ENCODE results near the gene OR5P2. TPM values are rescaled to one million over a fixed set of nuclear protein-coding genes. Genes with fewer than 3 reads are reported as not detected.
A peak's percentile ranks its signal among the peaks of the same experiment; 100 is the strongest.
"Not testable (repeated sequence)": the region's sequence is repeated elsewhere in the genome, so short reads cannot be mapped to it uniquely, and the experiment has no call there.

Gene OR5P2
- total RNA-seq, 1 experiment from 2014 or later, result not detected

DNA sequence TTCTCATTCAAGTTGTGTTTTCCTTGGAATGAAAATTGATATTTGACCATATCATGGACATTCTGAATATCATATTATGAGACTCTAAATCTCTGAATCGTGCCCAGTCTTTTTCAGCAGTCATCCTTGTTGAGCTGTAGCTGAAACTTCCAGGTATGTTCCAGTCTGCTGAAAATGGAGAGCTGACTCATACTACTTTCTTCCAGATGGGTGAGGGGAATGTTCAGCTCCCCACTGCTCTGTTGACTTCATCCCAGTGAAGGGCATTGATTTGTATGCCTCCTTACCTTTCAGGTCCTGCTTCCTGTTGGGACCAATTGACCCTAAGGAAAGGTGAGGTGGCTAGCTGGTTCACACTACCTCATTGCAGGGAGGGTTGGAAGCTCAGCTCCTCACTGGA is 3.5 kb downstream of the OR5P2 start:
- Histone ChIP-seq H3K36me3 (ENCODE audit: control insufficient read depth, insufficient read depth, low read length) (no peaks in the 10 kb centered on the region), H3K9me3 (no peaks in the 10 kb centered on the region), H3K4me1 (no peaks in the 10 kb centered on the region), H3K27me3 (replicated peaks; ENCODE audit: control insufficient read depth, insufficient read depth, low read length) (no peaks in the 10 kb centered on the region), H3K4me3 (ENCODE audit: low read depth, low read length) (no peak overlapping the region)
- TF ChIP-seq, protein P1, sequence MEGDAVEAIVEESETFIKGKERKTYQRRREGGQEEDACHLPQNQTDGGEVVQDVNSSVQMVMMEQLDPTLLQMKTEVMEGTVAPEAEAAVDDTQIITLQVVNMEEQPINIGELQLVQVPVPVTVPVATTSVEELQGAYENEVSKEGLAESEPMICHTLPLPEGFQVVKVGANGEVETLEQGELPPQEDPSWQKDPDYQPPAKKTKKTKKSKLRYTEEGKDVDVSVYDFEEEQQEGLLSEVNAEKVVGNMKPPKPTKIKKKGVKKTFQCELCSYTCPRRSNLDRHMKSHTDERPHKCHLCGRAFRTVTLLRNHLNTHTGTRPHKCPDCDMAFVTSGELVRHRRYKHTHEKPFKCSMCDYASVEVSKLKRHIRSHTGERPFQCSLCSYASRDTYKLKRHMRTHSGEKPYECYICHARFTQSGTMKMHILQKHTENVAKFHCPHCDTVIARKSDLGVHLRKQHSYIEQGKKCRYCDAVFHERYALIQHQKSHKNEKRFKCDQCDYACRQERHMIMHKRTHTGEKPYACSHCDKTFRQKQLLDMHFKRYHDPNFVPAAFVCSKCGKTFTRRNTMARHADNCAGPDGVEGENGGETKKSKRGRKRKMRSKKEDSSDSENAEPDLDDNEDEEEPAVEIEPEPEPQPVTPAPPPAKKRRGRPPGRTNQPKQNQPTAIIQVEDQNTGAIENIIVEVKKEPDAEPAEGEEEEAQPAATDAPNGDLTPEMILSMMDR (IDR thresholded peaks at IDR 0.05; ENCODE audit: insufficient read depth in 1 of 2, low read depth in 1 of 2, low read length in 1 of 2, severe bottlenecking in 1 of 2, unreplicated experiment in 1 of 2), result no peak
- ChIA-PET POLR2A (no interaction called here), CTCF (no interaction called here)
- Mint-ChIP-seq H3K36me3 (ENCODE audit: insufficient read depth, unreplicated experiment) (no peaks in the 10 kb centered on the region), H3K27ac (ENCODE audit: unreplicated experiment) (no peak overlapping the region), H3K9me3 (ENCODE audit: unreplicated experiment) (peaks cover 31% of the 10 kb centered on the region), H3K27me3 (ENCODE audit: insufficient read depth, unreplicated experiment) (peaks cover 7% of the 10 kb centered on the region), H3K4me1 (ENCODE audit: low read depth, unreplicated experiment) (no peaks in the 10 kb centered on the region), H3K4me3 (ENCODE audit: unreplicated experiment) (no peak overlapping the region)
- intact Hi-C loops (cut with micrococcal nuclease; ENCODE audit: unreplicated experiment), result no loop called here
- BruUV-seq (replicated peaks), result no TSS peak
- DNase-seq, result no peak

DNA sequence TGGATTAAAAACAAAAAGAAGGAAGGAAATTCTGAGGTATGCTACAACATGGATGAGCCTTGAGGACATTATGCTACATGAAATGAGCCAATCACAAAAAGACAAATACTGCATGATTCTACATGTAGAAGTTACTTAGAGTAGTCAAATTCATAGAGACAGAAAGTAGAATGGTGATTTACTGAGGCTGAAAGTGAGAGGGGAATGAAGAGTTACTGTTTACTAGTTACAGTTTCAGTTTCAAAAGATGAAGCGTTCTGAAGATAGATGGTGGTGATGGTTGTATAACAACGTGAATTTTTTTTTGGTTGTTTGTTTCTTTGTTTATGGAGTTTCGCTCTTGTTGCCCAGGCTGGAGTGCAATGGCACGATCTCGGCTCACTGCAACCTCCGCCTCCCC is 9.5 kb downstream of the OR5P2 start:
- no TSS peak for BruUV-seq (replicated peaks)

DNA sequence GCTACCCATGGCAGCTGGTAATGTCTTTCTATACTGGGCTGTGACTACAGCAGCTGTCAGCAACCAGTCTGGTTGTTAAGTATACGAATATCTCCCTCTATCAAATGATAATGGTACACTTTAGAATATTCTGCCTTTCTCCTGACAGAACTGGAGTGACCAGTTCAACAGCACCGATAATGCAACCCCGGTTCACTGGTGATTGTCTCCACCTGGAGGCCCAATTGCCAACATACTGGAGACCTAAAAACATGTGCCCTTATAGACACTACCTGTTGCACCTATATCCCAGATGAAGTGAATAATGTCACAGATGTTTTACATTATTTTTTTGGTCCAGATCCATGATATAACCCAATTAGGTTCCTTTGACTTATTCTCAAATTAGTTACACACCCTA is 21.1 kb downstream of the OR5P2 start:
- DNase-seq, result peak in 1 of 2 experiments; percentile 39
- Mint-ChIP-seq H3K4me1 (ENCODE audit: low read depth, unreplicated experiment) (no peaks in the 10 kb centered on the region), H3K4me3 (ENCODE audit: unreplicated experiment) (no peak overlapping the region), H3K27me3 (ENCODE audit: insufficient read depth, unreplicated experiment) (peaks cover 2% of the 10 kb centered on the region), H3K9me3 (ENCODE audit: unreplicated experiment) (no peaks in the 10 kb centered on the region), H3K27ac (ENCODE audit: unreplicated experiment) (no peak overlapping the region), H3K36me3 (ENCODE audit: insufficient read depth, unreplicated experiment) (no peaks in the 10 kb centered on the region)
- Histone ChIP-seq H3K4me1 (no peaks in the 10 kb centered on the region), H3K27me3 (replicated peaks; ENCODE audit: control insufficient read depth, insufficient read depth, low read length) (no peaks in the 10 kb centered on the region), H3K4me3 (ENCODE audit: low read depth, low read length) (no peak overlapping the region), H3K9me3 (no peaks in the 10 kb centered on the region; the same call in 1 of the 2 replicates), H3K36me3 (ENCODE audit: control insufficient read depth, insufficient read depth, low read length) (no peaks in the 10 kb centered on the region)
- TF ChIP-seq, protein P1 (IDR thresholded peaks at IDR 0.05; ENCODE audit: insufficient read depth in 1 of 2, low read depth in 1 of 2, low read length in 1 of 2, severe bottlenecking in 1 of 2, unreplicated experiment in 1 of 2), result no peak
- CTCF ChIA-PET, result no interaction called here
- POLR2A ChIA-PET, result no interaction called here
- intact Hi-C loops (cut with micrococcal nuclease; ENCODE audit: unreplicated experiment), result loop anchor here (2.0 kb wide), 1 partner anchor 423 kb away; no protein-coding TSS in a partner anchor
- BruUV-seq (replicated peaks), result no TSS peak

More for the DNA sequence above, 9.5 kb downstream of the OR5P2 start:
- intact Hi-C loops (cut with micrococcal nuclease; ENCODE audit: unreplicated experiment), result no loop called here
- ChIA-PET POLR2A (no interaction called here), CTCF (no interaction called here)
- H3K36me3 Mint-ChIP-seq (ENCODE audit: insufficient read depth, unreplicated experiment), result no peaks in the 10 kb centered on the region
- Histone ChIP-seq H3K4me1 (no peaks in the 10 kb centered on the region), H3K4me3 (ENCODE audit: low read depth, low read length) (no peak overlapping the region), H3K27me3 (replicated peaks; ENCODE audit: control insufficient read depth, insufficient read depth, low read length) (no peaks in the 10 kb centered on the region), H3K9me3 (no peaks in the 10 kb centered on the region), H3K36me3 (ENCODE audit: control insufficient read depth, insufficient read depth, low read length) (no peaks in the 10 kb centered on the region)
- H3K4me1 Mint-ChIP-seq (ENCODE audit: low read depth, unreplicated experiment), result no peaks in the 10 kb centered on the region
- no peak for DNase-seq
- TF ChIP-seq, protein P1 (IDR thresholded peaks at IDR 0.05; ENCODE audit: insufficient read depth in 1 of 2, low read depth in 1 of 2, low read length in 1 of 2, severe bottlenecking in 1 of 2, unreplicated experiment in 1 of 2), result no peak
- H3K9me3 Mint-ChIP-seq (ENCODE audit: unreplicated experiment), result peaks cover 11% of the 10 kb centered on the region
- no peak overlapping the region for H3K4me3 Mint-ChIP-seq (ENCODE audit: unreplicated experiment)
- H3K27me3 Mint-ChIP-seq (ENCODE audit: insufficient read depth, unreplicated experiment), result peaks cover 3% of the 10 kb centered on the region
- H3K27ac Mint-ChIP-seq (ENCODE audit: unreplicated experiment), result no peak overlapping the region

DNA sequence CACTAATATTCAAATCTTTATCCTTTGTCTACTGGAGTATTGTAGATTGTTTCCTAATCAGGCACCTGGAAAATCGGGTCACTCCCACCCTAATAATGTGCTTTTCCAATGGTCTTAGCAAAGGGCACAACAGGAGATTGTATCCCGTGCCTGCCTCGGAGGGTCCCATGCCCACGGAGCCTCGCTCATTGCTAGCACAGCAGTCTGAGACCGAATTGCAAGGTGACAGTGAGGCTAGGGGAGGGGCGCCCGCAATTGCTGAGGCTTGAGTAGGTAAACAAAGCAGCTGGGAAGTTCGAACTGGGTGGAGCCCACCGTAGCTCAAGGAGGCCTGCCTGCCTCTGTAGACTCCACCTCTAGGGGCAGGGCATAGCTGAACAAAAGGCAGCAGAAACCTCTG is 32.4 kb downstream of the OR5P2 start:
- BruUV-seq (replicated peaks); H3K27ac Mint-ChIP-seq (ENCODE audit: unreplicated experiment); DNase-seq: not testable (repeated sequence)

More for the DNA sequence above, 32.4 kb downstream of the OR5P2 start:
- H3K4me1 ChIP-seq; H3K36me3 Mint-ChIP-seq (ENCODE audit: insufficient read depth, unreplicated experiment); H3K27me3 ChIP-seq (replicated peaks; ENCODE audit: control insufficient read depth, insufficient read depth, low read length); H3K4me1 Mint-ChIP-seq (ENCODE audit: low read depth, unreplicated experiment); H3K4me3 Mint-ChIP-seq (ENCODE audit: unreplicated experiment); H3K9me3 ChIP-seq; CTCF ChIA-PET; intact Hi-C loops (cut with micrococcal nuclease; ENCODE audit: unreplicated experiment); H3K9me3 Mint-ChIP-seq (ENCODE audit: unreplicated experiment); H3K27me3 Mint-ChIP-seq (ENCODE audit: insufficient read depth, unreplicated experiment); H3K36me3 ChIP-seq (ENCODE audit: control insufficient read depth, insufficient read depth, low read length); H3K4me3 ChIP-seq (ENCODE audit: low read depth, low read length); POLR2A ChIA-PET: not testable (repeated sequence)
